ENCODE measurements around the gene TRMT112.

The TRMT112 gene

GRCh38 chr11:64296830-64297698, 20.3 kb downstream of the TRMT112 start:
- no peak for DNase-seq (ENCODE audit: low spot score in 2 of 2)
- Mint-ChIP-seq H3K9me3 (no peaks in the 10 kb centered on the region), H3K27ac (ENCODE audit: low read depth) (no peak overlapping the region), H3K4me3 (no peak overlapping the region), H3K4me1 (peaks cover 17% of the 10 kb centered on the region), H3K36me3 (ENCODE audit: insufficient read depth) (peaks cover 1% of the 10 kb centered on the region), H3K27me3 (peaks cover 91% of the 10 kb centered on the region)
- ATAC-seq (replicated peaks; ENCODE audit: extremely low read depth, poor library complexity, severe bottlenecking), result no peak

- Mint-ChIP-seq H3K36me3 (ENCODE audit: insufficient read depth) (peaks cover 1% of the 10 kb centered on the region), H3K4me1 (peaks cover 17% of the 10 kb centered on the region), H3K27me3 (peaks cover 91% of the 10 kb centered on the region), H3K9me3 (no peaks in the 10 kb centered on the region), H3K4me3 (no peak overlapping the region), H3K27ac (ENCODE audit: low read depth) (no peak overlapping the region)
- DNase-seq (ENCODE audit: low spot score in 2 of 2) (no peak), ATAC-seq (replicated peaks; ENCODE audit: extremely low read depth, poor library complexity, severe bottlenecking) (no peak)
These were observed 21.1 kb downstream of the TRMT112 start for GRCh38 chr11:64296236-64296635.

GRCh38 chr11:64295760-64296159, 21.6 kb downstream of the TRMT112 start:
- Mint-ChIP-seq H3K9me3 (no peaks in the 10 kb centered on the region), H3K36me3 (ENCODE audit: insufficient read depth) (no peaks in the 10 kb centered on the region), H3K4me3 (no peak overlapping the region), H3K4me1 (peaks cover 17% of the 10 kb centered on the region), H3K27me3 (peaks cover 90% of the 10 kb centered on the region), H3K27ac (ENCODE audit: low read depth) (no peak overlapping the region)
- DNase-seq (ENCODE audit: low spot score in 2 of 2), result no peak
- no peak for ATAC-seq (replicated peaks; ENCODE audit: extremely low read depth, poor library complexity, severe bottlenecking)

GRCh38 chr11:64294774-64295173, 22.6 kb downstream of the TRMT112 start:
- Mint-ChIP-seq H3K27me3 (peaks cover 86% of the 10 kb centered on the region), H3K27ac (ENCODE audit: low read depth) (no peak overlapping the region), H3K4me1 (peaks cover 12% of the 10 kb centered on the region), H3K36me3 (ENCODE audit: insufficient read depth) (no peaks in the 10 kb centered on the region), H3K9me3 (no peaks in the 10 kb centered on the region), H3K4me3 (no peak overlapping the region)
- no peak for DNase-seq (ENCODE audit: low spot score in 2 of 2)
- no peak for ATAC-seq (replicated peaks; ENCODE audit: extremely low read depth, poor library complexity, severe bottlenecking)

GRCh38 chr11:64292460-64293254, 24.7 kb downstream of the TRMT112 start:
- Mint-ChIP-seq H3K36me3 (ENCODE audit: insufficient read depth) (no peaks in the 10 kb centered on the region), H3K27ac (ENCODE audit: low read depth) (no peak overlapping the region), H3K4me1 (peaks cover 13% of the 10 kb centered on the region), H3K27me3 (peaks cover 65% of the 10 kb centered on the region), H3K4me3 (peak overlapping the region; percentile 66), H3K9me3 (no peaks in the 10 kb centered on the region)
- ATAC-seq (replicated peaks; ENCODE audit: extremely low read depth, poor library complexity, severe bottlenecking) (no peak), DNase-seq (ENCODE audit: low spot score in 2 of 2) (no peak)

- H3K4me1 Mint-ChIP-seq, result peaks cover 14% of the 10 kb centered on the region
These were observed 25.5 kb downstream of the TRMT112 start for GRCh38 chr11:64291752-64292459.

GRCh38 chr11:64291262-64291751, 26.1 kb downstream of the TRMT112 start, which contains the start of gene KCNK4:
Gene KCNK4 (plus strand): TSS chr11:64291302. CDS start chr11:64293019, 1,717 bp downstream.
- H3K4me3 Mint-ChIP-seq, result peak within 1 kb of the TSS; percentile 72
- H3K27ac Mint-ChIP-seq (ENCODE audit: low read depth), result no peak within 1 kb of the TSS
- peaks cover 52% of the 10 kb centered on the region for H3K27me3 Mint-ChIP-seq
- DNase-seq (ENCODE audit: low spot score in 2 of 2), result no peak
- peaks cover 20% of the 10 kb centered on the region for H3K4me1 Mint-ChIP-seq
- no peak for ATAC-seq (replicated peaks; ENCODE audit: extremely low read depth, poor library complexity, severe bottlenecking)
- H3K36me3 Mint-ChIP-seq (ENCODE audit: insufficient read depth), result no peaks in the 10 kb centered on the region
- no peaks in the 10 kb centered on the region for H3K9me3 Mint-ChIP-seq

More at GRCh38 chr11:64291752-64292459, 25.5 kb downstream of the TRMT112 start:
- Mint-ChIP-seq H3K9me3 (no peaks in the 10 kb centered on the region), H3K4me3 (peak overlapping the region; percentile 66), H3K27ac (ENCODE audit: low read depth) (no peak overlapping the region), H3K27me3 (peaks cover 58% of the 10 kb centered on the region), H3K36me3 (ENCODE audit: insufficient read depth) (no peaks in the 10 kb centered on the region)
- ATAC-seq (replicated peaks; ENCODE audit: extremely low read depth, poor library complexity, severe bottlenecking), result peak; percentile 48
- no peak for DNase-seq (ENCODE audit: low spot score in 2 of 2)

GRCh38 chr11:64290352-64291261, 26.8 kb downstream of the TRMT112 start:
- H3K4me1 Mint-ChIP-seq, result peaks cover 23% of the 10 kb centered on the region
- H3K36me3 Mint-ChIP-seq (ENCODE audit: insufficient read depth), result peaks cover 1% of the 10 kb centered on the region
- H3K27ac Mint-ChIP-seq (ENCODE audit: low read depth), result no peak overlapping the region
- DNase-seq (ENCODE audit: low spot score in 2 of 2) (no peak), ATAC-seq (replicated peaks; ENCODE audit: extremely low read depth, poor library complexity, severe bottlenecking) (no peak)
- H3K9me3 Mint-ChIP-seq, result no peaks in the 10 kb centered on the region
- peaks cover 45% of the 10 kb centered on the region for H3K27me3 Mint-ChIP-seq
- H3K4me3 Mint-ChIP-seq, result peak overlapping the region; percentile 72

GRCh38 chr11:64289002-64289564, 28.3 kb downstream of the TRMT112 start:
- no peak overlapping the region for H3K4me3 Mint-ChIP-seq
- peaks cover 29% of the 10 kb centered on the region for H3K27me3 Mint-ChIP-seq
- no peak overlapping the region for H3K27ac Mint-ChIP-seq (ENCODE audit: low read depth)
- peaks cover 6% of the 10 kb centered on the region for H3K36me3 Mint-ChIP-seq (ENCODE audit: insufficient read depth)
- no peak for DNase-seq (ENCODE audit: low spot score in 2 of 2)
- H3K4me1 Mint-ChIP-seq, result peaks cover 25% of the 10 kb centered on the region
- ATAC-seq (replicated peaks; ENCODE audit: extremely low read depth, poor library complexity, severe bottlenecking), result no peak
- H3K9me3 Mint-ChIP-seq, result no peaks in the 10 kb centered on the region

GRCh38 chr11:64288353-64288750, 29.0 kb downstream of the TRMT112 start:
- no peaks in the 10 kb centered on the region for H3K9me3 Mint-ChIP-seq
- ATAC-seq (replicated peaks; ENCODE audit: extremely low read depth, poor library complexity, severe bottlenecking) (no peak), DNase-seq (ENCODE audit: low spot score in 2 of 2) (no peak)
- no peak overlapping the region for H3K27ac Mint-ChIP-seq (ENCODE audit: low read depth)
- H3K4me1 Mint-ChIP-seq, result peaks cover 29% of the 10 kb centered on the region
- H3K27me3 Mint-ChIP-seq, result peaks cover 22% of the 10 kb centered on the region
- peaks cover 6% of the 10 kb centered on the region for H3K36me3 Mint-ChIP-seq (ENCODE audit: insufficient read depth)
- peak overlapping the region; percentile 23 for H3K4me3 Mint-ChIP-seq

GRCh38 chr11:64287676-64288352, 29.5 kb downstream of the TRMT112 start:
- H3K9me3 Mint-ChIP-seq, result no peaks in the 10 kb centered on the region
- H3K4me3 Mint-ChIP-seq, result peak overlapping the region; percentile 23

More at GRCh38 chr11:64287676-64288352, 29.5 kb downstream of the TRMT112 start:
- H3K27me3 Mint-ChIP-seq, result peaks cover 17% of the 10 kb centered on the region
- peaks cover 29% of the 10 kb centered on the region for H3K4me1 Mint-ChIP-seq
- H3K36me3 Mint-ChIP-seq (ENCODE audit: insufficient read depth), result peaks cover 6% of the 10 kb centered on the region
- no peak for DNase-seq (ENCODE audit: low spot score in 2 of 2)
- H3K27ac Mint-ChIP-seq (ENCODE audit: low read depth), result no peak overlapping the region
- no peak for ATAC-seq (replicated peaks; ENCODE audit: extremely low read depth, poor library complexity, severe bottlenecking)

Measured in central memory CD8-positive, alpha-beta T cell (primary cell).